Fibroblast of lung (primary cell): Measurements from ENCODE around the gene SYS1.

Source experiments
- EZH2 ChIP-seq: IDR thresholded peaks from 2 replicates; pipeline ENCODE4 v1.5.1; 2012; ENCODE audit warnings: low read length, control low read depth, mild to moderate bottlenecking; ENCODE audit errors: missing control alignments
- TF ChIP-seq, protein P1 (sequence below), 2 donors: IDR thresholded peaks in 1 of 2; conservative IDR thresholded peaks in 1 of 2; 1 replicate in 1 of 2; 2 replicates in 1 of 2; pipeline ENCODE4 v1.5.1; 2011 to 2012; ENCODE audit warnings: low read length in 2 of 2, control low read depth in 1 of 2, inconsistent platforms in 1 of 2, low read depth in 1 of 2, mild to moderate bottlenecking in 1 of 2

DNA sequence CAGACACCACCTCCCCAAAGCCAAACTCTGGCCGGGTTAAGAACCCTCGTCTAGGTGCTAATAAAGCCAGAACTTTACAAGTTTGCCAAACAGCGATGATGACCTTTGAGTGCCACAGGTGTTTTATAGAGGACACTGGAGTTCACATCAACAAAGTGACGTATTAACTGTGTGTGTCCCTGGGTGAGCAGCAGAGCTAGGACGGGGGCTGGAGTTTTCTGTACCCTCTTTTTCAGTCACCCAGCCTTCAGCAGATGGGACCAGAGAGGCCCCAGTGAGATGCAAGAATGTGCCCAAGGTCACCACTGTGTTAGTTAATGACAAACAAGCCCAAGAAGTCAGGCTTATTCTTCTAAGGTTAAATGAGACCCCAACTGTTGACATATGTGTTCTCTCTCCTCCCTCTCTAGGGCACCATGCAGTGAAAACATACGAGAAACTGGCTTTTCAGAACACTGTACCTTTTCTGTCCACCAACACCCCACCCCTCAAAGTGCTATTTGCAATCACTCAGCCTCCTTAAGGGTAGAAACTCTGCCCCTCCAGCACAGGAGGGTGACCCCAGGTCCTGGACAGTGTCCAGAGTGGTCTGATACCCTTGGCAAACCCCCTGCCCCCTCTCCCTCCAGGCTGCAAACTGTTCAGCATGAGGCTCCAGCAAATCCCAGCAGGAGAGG, 20.0 kb upstream of the SYS1 start:
- TF ChIP-seq, protein P1, sequence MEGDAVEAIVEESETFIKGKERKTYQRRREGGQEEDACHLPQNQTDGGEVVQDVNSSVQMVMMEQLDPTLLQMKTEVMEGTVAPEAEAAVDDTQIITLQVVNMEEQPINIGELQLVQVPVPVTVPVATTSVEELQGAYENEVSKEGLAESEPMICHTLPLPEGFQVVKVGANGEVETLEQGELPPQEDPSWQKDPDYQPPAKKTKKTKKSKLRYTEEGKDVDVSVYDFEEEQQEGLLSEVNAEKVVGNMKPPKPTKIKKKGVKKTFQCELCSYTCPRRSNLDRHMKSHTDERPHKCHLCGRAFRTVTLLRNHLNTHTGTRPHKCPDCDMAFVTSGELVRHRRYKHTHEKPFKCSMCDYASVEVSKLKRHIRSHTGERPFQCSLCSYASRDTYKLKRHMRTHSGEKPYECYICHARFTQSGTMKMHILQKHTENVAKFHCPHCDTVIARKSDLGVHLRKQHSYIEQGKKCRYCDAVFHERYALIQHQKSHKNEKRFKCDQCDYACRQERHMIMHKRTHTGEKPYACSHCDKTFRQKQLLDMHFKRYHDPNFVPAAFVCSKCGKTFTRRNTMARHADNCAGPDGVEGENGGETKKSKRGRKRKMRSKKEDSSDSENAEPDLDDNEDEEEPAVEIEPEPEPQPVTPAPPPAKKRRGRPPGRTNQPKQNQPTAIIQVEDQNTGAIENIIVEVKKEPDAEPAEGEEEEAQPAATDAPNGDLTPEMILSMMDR (conservative IDR thresholded peaks at IDR 0.05 in 1 of 2, IDR thresholded peaks at IDR 0.05 in 1 of 2; ENCODE audit: low read depth in 1 of 2, low read length in 2 of 2): no peak
- TF ChIP-seq EZH2: no peak
